Measurements from ENCODE around the gene RIMBP2.

DNA sequence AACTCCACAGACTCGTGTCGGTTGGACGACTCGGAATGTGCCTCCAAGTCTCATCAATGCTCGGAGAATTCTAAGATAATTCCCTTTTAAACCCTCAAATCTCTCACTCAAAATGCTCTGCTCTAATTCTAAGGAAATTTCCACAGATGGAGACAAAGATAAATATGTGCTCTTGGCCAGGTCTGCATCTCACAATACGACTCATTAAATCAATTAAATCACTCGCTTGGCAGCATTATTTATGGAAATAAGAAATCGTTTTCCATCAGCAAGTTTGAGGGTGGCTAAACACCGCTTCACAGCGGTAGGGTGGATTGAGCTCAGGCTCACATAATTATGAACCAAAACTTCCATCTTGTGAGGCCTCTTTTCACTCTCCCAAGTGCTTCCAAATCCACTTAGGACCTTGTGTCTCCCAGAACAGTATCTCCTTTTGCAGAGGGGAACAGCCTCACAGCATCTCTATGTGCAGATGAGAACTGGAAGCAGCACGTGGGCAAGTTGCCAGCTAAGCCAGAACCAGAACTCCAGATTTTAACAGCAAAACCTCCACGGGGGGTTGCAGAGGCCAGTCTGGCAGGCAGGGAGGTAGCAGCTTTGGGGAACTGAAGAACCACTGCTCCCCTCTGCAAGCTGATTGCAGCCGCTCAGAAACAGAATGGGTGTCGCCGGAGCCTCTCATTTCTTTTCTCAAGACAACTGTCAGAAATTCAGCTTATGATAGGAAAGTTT is 43.8 kb downstream of the RIMBP2 start:
- TF ChIP-seq, protein P1, sequence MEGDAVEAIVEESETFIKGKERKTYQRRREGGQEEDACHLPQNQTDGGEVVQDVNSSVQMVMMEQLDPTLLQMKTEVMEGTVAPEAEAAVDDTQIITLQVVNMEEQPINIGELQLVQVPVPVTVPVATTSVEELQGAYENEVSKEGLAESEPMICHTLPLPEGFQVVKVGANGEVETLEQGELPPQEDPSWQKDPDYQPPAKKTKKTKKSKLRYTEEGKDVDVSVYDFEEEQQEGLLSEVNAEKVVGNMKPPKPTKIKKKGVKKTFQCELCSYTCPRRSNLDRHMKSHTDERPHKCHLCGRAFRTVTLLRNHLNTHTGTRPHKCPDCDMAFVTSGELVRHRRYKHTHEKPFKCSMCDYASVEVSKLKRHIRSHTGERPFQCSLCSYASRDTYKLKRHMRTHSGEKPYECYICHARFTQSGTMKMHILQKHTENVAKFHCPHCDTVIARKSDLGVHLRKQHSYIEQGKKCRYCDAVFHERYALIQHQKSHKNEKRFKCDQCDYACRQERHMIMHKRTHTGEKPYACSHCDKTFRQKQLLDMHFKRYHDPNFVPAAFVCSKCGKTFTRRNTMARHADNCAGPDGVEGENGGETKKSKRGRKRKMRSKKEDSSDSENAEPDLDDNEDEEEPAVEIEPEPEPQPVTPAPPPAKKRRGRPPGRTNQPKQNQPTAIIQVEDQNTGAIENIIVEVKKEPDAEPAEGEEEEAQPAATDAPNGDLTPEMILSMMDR (IDR thresholded peaks at IDR 0.05; ENCODE audit: borderline replicate concordance, extremely low read depth, low read length, poor library complexity, severe bottlenecking): no peak
- TF ChIP-seq EZH2 (IDR thresholded peaks at IDR 0.05; ENCODE audit: borderline replicate concordance, low read depth, low read length, severe bottlenecking): no peak
